Measurements from ENCODE around the gene NUP98.

Gene NUP98

DNA sequence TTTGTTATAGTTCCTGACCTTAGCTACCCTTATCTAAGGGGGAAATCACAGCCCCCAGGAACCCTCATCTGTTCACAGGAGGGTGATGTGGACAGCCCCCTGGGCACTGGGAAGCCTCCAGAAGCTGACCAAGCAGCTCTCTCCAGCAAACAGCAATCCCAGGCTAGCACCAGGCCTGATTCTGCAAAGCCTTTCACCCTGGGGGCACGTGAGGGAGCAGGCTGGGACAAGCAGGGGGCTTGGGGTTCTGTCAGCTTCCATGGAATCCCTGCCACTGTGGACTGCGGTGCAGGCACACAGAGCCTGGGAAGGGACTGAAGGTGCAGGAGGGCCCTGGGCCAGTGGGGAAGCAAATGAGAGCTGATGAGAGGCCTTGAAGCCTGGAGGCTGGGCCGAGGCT, 13.1 kb upstream of the NUP98 start:
- H3K36me3 Mint-ChIP-seq (ENCODE audit: low read depth), result no peaks in the 10 kb centered on the region
- TF ChIP-seq, protein P1, sequence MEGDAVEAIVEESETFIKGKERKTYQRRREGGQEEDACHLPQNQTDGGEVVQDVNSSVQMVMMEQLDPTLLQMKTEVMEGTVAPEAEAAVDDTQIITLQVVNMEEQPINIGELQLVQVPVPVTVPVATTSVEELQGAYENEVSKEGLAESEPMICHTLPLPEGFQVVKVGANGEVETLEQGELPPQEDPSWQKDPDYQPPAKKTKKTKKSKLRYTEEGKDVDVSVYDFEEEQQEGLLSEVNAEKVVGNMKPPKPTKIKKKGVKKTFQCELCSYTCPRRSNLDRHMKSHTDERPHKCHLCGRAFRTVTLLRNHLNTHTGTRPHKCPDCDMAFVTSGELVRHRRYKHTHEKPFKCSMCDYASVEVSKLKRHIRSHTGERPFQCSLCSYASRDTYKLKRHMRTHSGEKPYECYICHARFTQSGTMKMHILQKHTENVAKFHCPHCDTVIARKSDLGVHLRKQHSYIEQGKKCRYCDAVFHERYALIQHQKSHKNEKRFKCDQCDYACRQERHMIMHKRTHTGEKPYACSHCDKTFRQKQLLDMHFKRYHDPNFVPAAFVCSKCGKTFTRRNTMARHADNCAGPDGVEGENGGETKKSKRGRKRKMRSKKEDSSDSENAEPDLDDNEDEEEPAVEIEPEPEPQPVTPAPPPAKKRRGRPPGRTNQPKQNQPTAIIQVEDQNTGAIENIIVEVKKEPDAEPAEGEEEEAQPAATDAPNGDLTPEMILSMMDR (IDR thresholded peaks at IDR 0.05; ENCODE audit: unreplicated experiment in 3 of 3), result no peak
- H3K9me3 Mint-ChIP-seq, result no peaks in the 10 kb centered on the region
- H3K4me1 Mint-ChIP-seq, result peaks cover 15% of the 10 kb centered on the region
- H3K27ac Mint-ChIP-seq, result no peak overlapping the region
- peak overlapping the region; percentile 47 to 79 (median 68) for H3K4me3 Mint-ChIP-seq
- no peaks in the 10 kb centered on the region for H3K27me3 Mint-ChIP-seq (ENCODE audit: low read depth)

DNA sequence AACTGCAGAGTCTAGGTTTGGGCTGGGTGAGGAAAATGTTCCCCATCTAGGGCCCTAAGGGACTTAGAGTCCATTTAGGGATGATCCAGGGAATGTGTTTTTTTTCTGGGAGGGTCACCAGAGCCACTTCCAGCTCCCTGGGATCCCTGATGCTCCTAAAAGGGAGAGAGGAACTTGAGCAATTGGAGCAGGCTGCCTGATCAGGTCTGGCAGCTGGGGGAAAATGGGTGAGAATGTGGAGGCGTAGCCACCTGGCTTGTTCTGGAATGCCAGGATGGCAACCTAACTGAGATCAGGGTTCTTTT, 12.2 kb upstream of the NUP98 start:
- no peaks in the 10 kb centered on the region for H3K9me3 Mint-ChIP-seq
- peak overlapping the region; percentile 47 to 79 (median 68) for H3K4me3 Mint-ChIP-seq
- H3K27ac Mint-ChIP-seq, result no peak overlapping the region
- H3K4me1 Mint-ChIP-seq, result peaks cover 15% of the 10 kb centered on the region
- TF ChIP-seq, protein P1 (IDR thresholded peaks at IDR 0.05; ENCODE audit: unreplicated experiment in 3 of 3), result no peak
- no peaks in the 10 kb centered on the region for H3K36me3 Mint-ChIP-seq (ENCODE audit: low read depth)
- H3K27me3 Mint-ChIP-seq (ENCODE audit: low read depth), result no peaks in the 10 kb centered on the region

- H3K27ac Mint-ChIP-seq, result peak overlapping the region; percentile 20 to 52 (median 43)
- H3K9me3 Mint-ChIP-seq, result no peaks in the 10 kb centered on the region
- no peaks in the 10 kb centered on the region for H3K27me3 Mint-ChIP-seq (ENCODE audit: low read depth)
- TF ChIP-seq, protein P1 (IDR thresholded peaks at IDR 0.05; ENCODE audit: unreplicated experiment in 3 of 3), result peak; percentile 29 to 41 (median 32)
- peaks cover 15% of the 10 kb centered on the region for H3K4me1 Mint-ChIP-seq
- peak overlapping the region; percentile 87 to 96 (median 95) for H3K4me3 Mint-ChIP-seq
- H3K36me3 Mint-ChIP-seq (ENCODE audit: low read depth), result no peaks in the 10 kb centered on the region
These were observed 11.7 kb upstream of the NUP98 start for GRCh38 chr11:3808861-3809623.

DNA sequence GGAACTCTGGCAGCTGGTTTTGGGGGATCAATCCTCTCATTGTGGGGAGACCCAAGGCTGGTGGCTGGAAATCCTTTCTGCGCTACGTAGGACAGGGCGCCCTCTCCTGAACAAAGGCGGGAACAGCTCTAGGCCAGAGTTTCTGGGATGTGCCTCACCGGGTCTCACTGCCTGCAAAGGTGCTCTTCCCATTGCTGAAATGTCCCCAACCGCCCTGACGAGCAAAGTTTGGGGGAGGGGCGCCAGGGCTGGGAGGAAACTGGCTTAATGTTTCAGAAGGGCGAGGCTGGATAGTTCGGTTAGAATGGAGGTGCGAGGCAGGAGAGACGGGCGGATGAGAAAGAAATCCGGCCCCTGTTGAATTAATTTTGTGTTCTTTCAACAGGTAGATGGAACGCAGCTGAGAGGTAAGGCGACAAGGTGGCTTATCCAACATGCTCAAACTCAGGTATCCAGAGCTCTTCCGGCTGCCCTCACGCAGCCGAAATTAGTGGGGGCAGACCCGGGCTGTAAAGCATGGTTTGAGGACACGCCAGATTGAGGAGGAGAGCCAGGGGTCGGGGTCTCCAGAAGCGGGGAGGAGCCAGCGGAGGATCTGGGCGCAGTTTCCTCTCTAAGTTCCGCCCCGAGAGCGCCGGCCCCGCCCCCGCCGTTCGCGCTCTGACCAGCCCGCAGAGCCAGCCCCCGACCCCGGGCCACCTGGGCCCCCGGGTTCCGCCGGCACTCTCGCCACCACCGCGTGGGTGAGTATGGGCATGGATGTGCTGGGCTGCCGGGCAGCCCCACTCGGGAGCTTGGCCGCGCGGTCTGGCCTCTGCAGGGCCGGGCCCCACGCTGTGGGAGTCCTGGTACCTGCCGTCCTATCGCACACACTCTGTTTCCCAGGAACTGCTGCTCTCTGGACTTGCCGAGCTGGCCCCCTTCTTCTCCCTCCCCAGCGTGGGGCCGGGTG, 10.8 kb upstream of the NUP98 start, which contains the start of gene PGAP2:
Gene PGAP2 (plus strand): TSS at position 652 of the 952 bp plus-strand sequence. CDS start 2,700 bp downstream, outside the sequence.
- Mint-ChIP-seq H3K36me3 (ENCODE audit: low read depth) (no peaks in the 10 kb centered on the region), H3K27me3 (ENCODE audit: low read depth) (no peaks in the 10 kb centered on the region), H3K9me3 (no peaks in the 10 kb centered on the region), H3K4me1 (peaks cover 15% of the 10 kb centered on the region), H3K27ac (peak within 1 kb of the TSS; percentile 73 to 88 (median 78)), H3K4me3 (peak within 1 kb of the TSS; percentile 95 to 99 (median 96))
- TF ChIP-seq, protein P1 (IDR thresholded peaks at IDR 0.05; ENCODE audit: unreplicated experiment in 3 of 3), result peak; percentile 55 to 64 (median 56)

- Mint-ChIP-seq H3K27ac (no peak overlapping the region), H3K9me3 (no peaks in the 10 kb centered on the region), H3K36me3 (ENCODE audit: low read depth) (no peaks in the 10 kb centered on the region), H3K27me3 (ENCODE audit: low read depth) (no peaks in the 10 kb centered on the region), H3K4me3 (peak overlapping the region in 1 of 3 experiments; percentile 29), H3K4me1 (peaks cover 6% of the 10 kb centered on the region)
- TF ChIP-seq, protein P1 (IDR thresholded peaks at IDR 0.05; ENCODE audit: unreplicated experiment in 3 of 3), result no peak
These were observed 6.6 kb upstream of the NUP98 start for GRCh38 chr11:3803726-3804495.

All from nephron (organoid).